Astrocyte of the cerebellum (primary cell): ENCODE results near the gene RIPK4.
A peak's percentile ranks its signal among the peaks of the same experiment; 100 is the strongest.

Source experiments
- DNase-seq: peaks from one replicate; pipeline ENCODE4 v3.0.0-alpha.2; 2011; ENCODE audit warnings: low read depth
- H3K4me3 ChIP-seq: 2 replicates; pipeline ENCODE4 v1.5.1; 2011; ENCODE audit warnings: mild to moderate bottlenecking, low read depth, low read length, moderate library complexity
- CTCF ChIP-seq: IDR thresholded peaks from 2 replicates; pipeline ENCODE4 v1.5.1; 2012; ENCODE audit warnings: low read length, low read depth, moderate library complexity, mild to moderate bottlenecking; ENCODE audit errors: missing control alignments
- in situ Hi-C: cut with HindIII; loops from 2 replicates; pipeline ENCODE4 v1.10.0; 2017; ENCODE audit warnings: low sequenced_read_pairs

RIPK4 gene

GRCh38 chr21:41765973-41766882 lies 624 bp downstream of the RIPK4 start:
- DNase-seq, result no peak
- H3K4me3 ChIP-seq, result peak overlapping the region; percentile 52
- no peak for TF ChIP-seq CTCF
- in situ Hi-C loops, result loop anchor here (5.0 kb wide), 2 partner anchors 34 to 94 kb away; no protein-coding TSS in a partner anchor

GRCh38 chr21:41765420-41765821 lies 1.4 kb downstream of the RIPK4 start:
- H3K4me3 ChIP-seq, result no peak overlapping the region
- no peak for TF ChIP-seq CTCF
- in situ Hi-C loops, result loop anchor here (5.0 kb wide), 2 partner anchors 33 to 93 kb away; no protein-coding TSS in a partner anchor
- DNase-seq, result no peak

- no peak for DNase-seq
- in situ Hi-C loops, result loop anchor here (5.0 kb wide), 2 partner anchors 32 to 92 kb away; no protein-coding TSS in a partner anchor
- no peak for TF ChIP-seq CTCF
- no peak overlapping the region for H3K4me3 ChIP-seq
Measured at GRCh38 chr21:41764558-41765419, 2.1 kb downstream of the RIPK4 start.

- H3K4me3 ChIP-seq, result no peak overlapping the region
- in situ Hi-C loops, result no loop called here
- no peak for TF ChIP-seq CTCF
- no peak for DNase-seq
Measured at GRCh38 chr21:41763996-41764395, 2.9 kb downstream of the RIPK4 start.

GRCh38 chr21:41763398-41763931 lies 3.4 kb downstream of the RIPK4 start:
- no peak for DNase-seq
- no peak overlapping the region for H3K4me3 ChIP-seq
- in situ Hi-C loops, result no loop called here
- no peak for TF ChIP-seq CTCF

GRCh38 chr21:41762753-41763152 lies 4.1 kb downstream of the RIPK4 start:
- in situ Hi-C loops, result no loop called here
- H3K4me3 ChIP-seq, result no peak overlapping the region
- TF ChIP-seq CTCF, result no peak
- no peak for DNase-seq
